ENCODE results near the gene ASRGL1.

Gene ASRGL1

DNA sequence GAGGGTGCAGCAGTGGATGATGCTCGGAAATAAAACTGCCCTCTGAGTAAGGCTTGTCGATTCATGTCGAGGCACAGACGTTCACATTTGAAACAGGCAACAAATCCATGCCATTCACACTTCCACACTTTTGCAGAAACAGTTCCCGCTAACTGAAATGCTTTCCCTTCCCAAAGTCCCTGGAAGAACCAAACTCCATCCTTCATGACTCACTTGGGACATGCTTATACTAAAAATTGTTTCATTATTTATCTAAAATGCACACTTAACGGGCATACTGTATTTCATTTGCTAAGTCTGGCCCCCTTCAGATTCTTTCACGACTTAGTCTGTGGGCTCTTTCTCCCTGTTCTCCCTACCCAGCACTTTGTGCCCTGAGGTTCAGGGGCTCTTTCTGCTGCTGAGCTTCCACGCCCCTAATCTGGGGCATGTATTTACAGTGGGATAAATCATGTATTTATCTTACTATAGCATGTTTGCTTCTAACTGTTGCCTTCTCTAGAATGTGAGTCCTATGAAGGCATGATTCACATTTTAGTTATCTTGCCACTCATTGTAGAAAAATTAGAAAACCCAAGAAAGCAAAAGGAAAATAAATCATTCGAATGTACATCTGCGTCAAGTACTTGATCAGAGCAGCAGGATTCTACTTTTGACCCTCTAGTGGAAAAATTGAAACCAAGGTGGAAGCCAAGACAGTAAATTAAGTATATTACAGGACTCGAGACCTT, 94.1 kb downstream of the ASRGL1 start:
- peak overlapping the region; percentile 62 for H3K27ac ChIP-seq (ENCODE audit: low read depth, low read length)
- H3K4me1 ChIP-seq (ENCODE audit: control insufficient read depth, insufficient read depth, low read length, unreplicated experiment): peaks cover 43% of the 10 kb centered on the region
- H3K79me2 ChIP-seq (ENCODE audit: control insufficient read depth, insufficient read depth, low read length, unreplicated experiment): no peaks in the 10 kb centered on the region

DNA sequence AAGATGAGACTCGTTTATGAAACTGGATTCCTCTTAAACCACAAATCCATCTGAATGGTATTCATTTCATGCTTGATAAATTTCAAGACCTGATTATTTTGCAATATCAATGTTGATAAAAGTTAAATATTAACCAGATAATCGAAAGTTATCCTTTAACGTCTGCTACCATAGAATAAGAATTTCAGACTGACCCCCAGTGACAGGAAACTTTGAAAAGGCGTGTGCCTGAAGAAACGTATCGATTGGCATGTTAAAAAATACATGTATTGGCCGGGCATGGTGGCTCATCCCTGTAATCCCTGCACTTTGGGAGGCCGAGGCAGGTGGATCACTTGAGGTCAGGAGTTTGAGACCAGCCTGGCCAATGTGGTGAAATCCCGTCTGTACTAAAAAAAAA, 95.4 kb downstream of the ASRGL1 start:
- Histone ChIP-seq H3K36me3 (ENCODE audit: insufficient read depth, low read length) (no peaks in the 10 kb centered on the region), H2AFZ (ENCODE audit: low read length, unreplicated experiment) (no peak overlapping the region), H3K79me2 (ENCODE audit: control insufficient read depth, insufficient read depth, low read length, unreplicated experiment) (no peaks in the 10 kb centered on the region), H3K4me1 (ENCODE audit: control insufficient read depth, insufficient read depth, low read length, unreplicated experiment) (peaks cover 30% of the 10 kb centered on the region), H3K4me3 (ENCODE audit: low read depth, low read length) (no peak overlapping the region), H3K27ac (ENCODE audit: low read depth, low read length) (no peak overlapping the region), H3K27me3 (ENCODE audit: insufficient read depth, low read length) (no peaks in the 10 kb centered on the region)

More for the DNA sequence above, 94.1 kb downstream of the ASRGL1 start:
- Histone ChIP-seq H2AFZ (ENCODE audit: low read length, unreplicated experiment) (peak overlapping the region; percentile 28), H3K27me3 (ENCODE audit: insufficient read depth, low read length) (no peaks in the 10 kb centered on the region), H3K4me3 (ENCODE audit: low read depth, low read length) (peak overlapping the region; percentile 33), H3K36me3 (ENCODE audit: insufficient read depth, low read length) (no peaks in the 10 kb centered on the region)

- no peaks in the 10 kb centered on the region for H3K79me2 ChIP-seq (ENCODE audit: control insufficient read depth, insufficient read depth, low read length, unreplicated experiment)
- no peak overlapping the region for H3K4me3 ChIP-seq (ENCODE audit: low read depth, low read length)
- H3K27me3 ChIP-seq (ENCODE audit: insufficient read depth, low read length): no peaks in the 10 kb centered on the region
- no peak overlapping the region for H2AFZ ChIP-seq (ENCODE audit: low read length, unreplicated experiment)
- H3K4me1 ChIP-seq (ENCODE audit: control insufficient read depth, insufficient read depth, low read length, unreplicated experiment): peaks cover 24% of the 10 kb centered on the region
- H3K27ac ChIP-seq (ENCODE audit: low read depth, low read length): no peak overlapping the region
- no peaks in the 10 kb centered on the region for H3K36me3 ChIP-seq (ENCODE audit: insufficient read depth, low read length)
Observed at GRCh38 chr11:62433141-62433903, 96.1 kb downstream of the ASRGL1 start.

- no peaks in the 10 kb centered on the region for H3K27me3 ChIP-seq (ENCODE audit: insufficient read depth, low read length)
- H3K36me3 ChIP-seq (ENCODE audit: insufficient read depth, low read length): no peaks in the 10 kb centered on the region
- H2AFZ ChIP-seq (ENCODE audit: low read length, unreplicated experiment): no peak overlapping the region
- peaks cover 19% of the 10 kb centered on the region for H3K4me1 ChIP-seq (ENCODE audit: control insufficient read depth, insufficient read depth, low read length, unreplicated experiment)
- H3K79me2 ChIP-seq (ENCODE audit: control insufficient read depth, insufficient read depth, low read length, unreplicated experiment): no peaks in the 10 kb centered on the region
- no peak overlapping the region for H3K27ac ChIP-seq (ENCODE audit: low read depth, low read length)
- H3K4me3 ChIP-seq (ENCODE audit: low read depth, low read length): no peak overlapping the region
Observed at GRCh38 chr11:62433904-62434276, 96.6 kb downstream of the ASRGL1 start.

- Histone ChIP-seq H3K4me3 (ENCODE audit: low read depth, low read length) (no peak overlapping the region), H3K27ac (ENCODE audit: low read depth, low read length) (no peak overlapping the region), H2AFZ (ENCODE audit: low read length, unreplicated experiment) (no peak overlapping the region), H3K79me2 (ENCODE audit: control insufficient read depth, insufficient read depth, low read length, unreplicated experiment) (no peaks in the 10 kb centered on the region), H3K36me3 (ENCODE audit: insufficient read depth, low read length) (no peaks in the 10 kb centered on the region), H3K27me3 (ENCODE audit: insufficient read depth, low read length) (no peaks in the 10 kb centered on the region), H3K4me1 (ENCODE audit: control insufficient read depth, insufficient read depth, low read length, unreplicated experiment) (peaks cover 23% of the 10 kb centered on the region)
Observed at GRCh38 chr11:62435846-62436660, 98.8 kb downstream of the ASRGL1 start.

DNA sequence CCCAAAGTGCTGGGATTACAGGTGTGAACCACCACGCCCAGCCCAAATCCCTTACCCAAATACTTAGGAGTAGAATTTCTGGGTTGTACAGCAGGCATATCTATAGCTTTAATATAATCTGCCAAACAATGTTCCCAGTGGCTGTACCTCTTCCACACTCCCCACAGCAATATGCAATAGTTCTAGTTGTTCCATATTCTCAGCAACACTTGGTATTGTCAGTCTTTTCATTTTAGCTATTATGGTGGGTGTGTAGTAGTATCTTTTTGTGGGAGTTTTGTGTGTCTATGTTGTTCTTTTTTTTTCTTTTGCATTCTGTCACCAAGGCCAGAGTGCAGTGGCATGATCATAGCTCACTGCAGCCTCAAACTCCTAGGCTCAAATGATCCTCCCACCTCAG, 100.4 kb downstream of the ASRGL1 start:
- H2AFZ ChIP-seq (ENCODE audit: low read length, unreplicated experiment): no peak overlapping the region
- H3K4me1 ChIP-seq (ENCODE audit: control insufficient read depth, insufficient read depth, low read length, unreplicated experiment): peaks cover 12% of the 10 kb centered on the region
- H3K27me3 ChIP-seq (ENCODE audit: insufficient read depth, low read length): no peaks in the 10 kb centered on the region
- H3K4me3 ChIP-seq (ENCODE audit: low read depth, low read length): no peak overlapping the region
- H3K79me2 ChIP-seq (ENCODE audit: control insufficient read depth, insufficient read depth, low read length, unreplicated experiment): no peaks in the 10 kb centered on the region
- H3K36me3 ChIP-seq (ENCODE audit: insufficient read depth, low read length): no peaks in the 10 kb centered on the region
- no peak overlapping the region for H3K27ac ChIP-seq (ENCODE audit: low read depth, low read length)

DNA sequence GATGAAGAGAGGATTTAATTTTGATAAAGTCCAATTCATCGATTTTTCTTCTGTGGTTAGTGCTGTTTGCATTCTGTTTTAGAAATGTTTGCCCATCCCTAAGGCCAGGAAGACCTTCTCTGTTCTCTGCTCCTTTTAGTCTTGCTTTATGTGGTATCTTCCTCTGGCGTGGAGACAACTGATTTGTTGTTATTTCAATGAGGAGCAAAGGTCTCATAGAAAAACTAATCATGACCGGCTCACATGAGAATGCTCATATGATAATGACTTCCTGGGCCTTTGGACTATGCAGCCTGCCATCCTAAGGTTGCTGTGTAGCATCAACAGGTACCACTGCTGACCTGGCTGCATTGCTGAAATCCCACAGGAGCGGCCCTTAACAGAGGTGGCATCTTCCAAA, 101.4 kb downstream of the ASRGL1 start:
- Histone ChIP-seq H3K4me1 (ENCODE audit: control insufficient read depth, insufficient read depth, low read length, unreplicated experiment) (peaks cover 16% of the 10 kb centered on the region), H3K27ac (ENCODE audit: low read depth, low read length) (no peak overlapping the region), H3K36me3 (ENCODE audit: insufficient read depth, low read length) (no peaks in the 10 kb centered on the region), H3K27me3 (ENCODE audit: insufficient read depth, low read length) (no peaks in the 10 kb centered on the region), H2AFZ (ENCODE audit: low read length, unreplicated experiment) (no peak overlapping the region), H3K4me3 (ENCODE audit: low read depth, low read length) (no peak overlapping the region), H3K79me2 (ENCODE audit: control insufficient read depth, insufficient read depth, low read length, unreplicated experiment) (no peaks in the 10 kb centered on the region)

DNA sequence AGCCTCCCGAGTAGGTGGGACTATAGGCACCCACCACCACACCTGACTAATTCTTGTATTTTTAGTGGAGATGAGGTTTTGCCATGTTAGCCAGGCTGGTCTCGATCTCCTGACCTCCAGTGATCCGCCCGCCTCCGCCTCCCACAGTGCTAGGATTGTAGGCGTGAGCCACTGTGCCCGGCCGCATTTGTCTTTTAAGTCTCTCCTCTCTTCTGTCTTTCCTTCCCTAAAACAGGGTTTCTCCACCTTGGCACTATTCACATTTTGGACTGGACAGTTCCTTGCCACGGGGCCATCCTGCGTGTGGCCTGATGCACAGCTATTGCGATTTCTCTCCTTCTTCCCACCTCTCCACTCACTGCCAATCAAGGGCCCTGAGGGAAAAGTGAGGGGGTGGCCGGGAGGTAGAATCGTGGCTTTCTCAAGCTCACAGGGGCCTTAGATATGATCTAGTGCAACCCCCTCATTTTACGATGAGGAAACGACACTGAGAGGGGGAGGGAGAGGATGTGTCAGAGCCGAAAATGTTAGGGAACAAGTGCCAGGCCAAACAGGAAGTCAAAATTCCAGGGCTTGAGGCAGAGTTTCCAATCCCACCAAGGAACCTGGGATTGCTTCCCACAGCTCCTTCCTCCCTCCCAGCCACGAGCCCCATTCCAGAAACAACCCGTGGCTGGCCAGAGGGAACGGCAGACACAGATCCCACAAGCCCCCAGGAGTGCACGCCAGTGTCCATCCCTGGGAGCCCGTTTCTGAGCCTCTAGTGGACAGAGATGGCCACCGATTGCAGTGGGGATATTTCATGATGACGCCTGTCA, 102.7 kb downstream of the ASRGL1 start:
- peak overlapping the region; percentile 44 for H3K4me3 ChIP-seq (ENCODE audit: low read depth, low read length)
- peaks cover 26% of the 10 kb centered on the region for H3K4me1 ChIP-seq (ENCODE audit: control insufficient read depth, insufficient read depth, low read length, unreplicated experiment)
- peak overlapping the region; percentile 83 for H2AFZ ChIP-seq (ENCODE audit: low read length, unreplicated experiment)
- no peaks in the 10 kb centered on the region for H3K79me2 ChIP-seq (ENCODE audit: control insufficient read depth, insufficient read depth, low read length, unreplicated experiment)
- H3K36me3 ChIP-seq (ENCODE audit: insufficient read depth, low read length): no peaks in the 10 kb centered on the region
- no peaks in the 10 kb centered on the region for H3K27me3 ChIP-seq (ENCODE audit: insufficient read depth, low read length)
- H3K27ac ChIP-seq (ENCODE audit: low read depth, low read length): peak overlapping the region; percentile 54
